Endothelial cell of umbilical vein (primary cell): ENCODE results near the gene TTC36. TPM values are rescaled to one million over a fixed set of nuclear protein-coding genes. Genes with fewer than 3 reads are reported as not detected.

Experiments
- BruUV-seq: library from RNA; stranded (reverse); fragments of 400-500 nt; replicated peaks from 2 replicates; lab custom pipeline; 2021; lab: Mats Ljungman, UMichigan
- CTCF ChIA-PET: fragments of 300-600, 350-600 bp; sonication (Branson Sonifier 250); formaldehyde crosslinking; loops from one replicate; lab custom pipeline; 2021; ENCODE audit warnings: antibody characterized with exemption, inconsistent platforms; lab: Charles Lee
- POLR2A ChIA-PET: fragments of 300-600, 350-600 bp; sonication (Branson Sonifier 250); formaldehyde crosslinking; loops from one replicate; lab custom pipeline; 2021; ENCODE audit warnings: antibody characterized with exemption, inconsistent platforms; lab: Charles Lee
- DNase-seq: peaks from one replicate; pipeline ENCODE4 v3.0.0-alpha.2; 2011; ENCODE audit warnings: low read depth, low spot score
- FAIRE-seq: peaks from 2 replicates; lab custom pipeline; 2011; peaks lifted over from hg19 to GRCh38; lab: Jason Lieb, UNC
- H2AFZ ChIP-seq: 2 replicates; pipeline ENCODE4 v1.6.0; 2012; ENCODE audit warnings: low read depth, low read length, control low read depth, inconsistent platforms
- H3K27ac ChIP-seq: 2 replicates; pipeline ENCODE4 v1.5.1; 2011; ENCODE audit warnings: low read depth, mild to moderate bottlenecking, control low read depth, low read length, moderate library complexity; ENCODE audit not compliant: insufficient read depth
- H3K27me3 ChIP-seq, 2 experiments: 2 replicates each; pipeline versions ENCODE4 v1.6.0 to v1.6.1; 2011; ENCODE audit warnings: low read length in 2 of 2, mixed read lengths in 1 of 2; ENCODE audit not compliant: control insufficient read depth in 2 of 2, insufficient read depth in 2 of 2
- H3K36me3 ChIP-seq, 2 experiments: 2 replicates in 1 of 2; 3 replicates in 1 of 2; pipeline ENCODE4 v1.5.1; 2011; ENCODE audit warnings: low read length in 2 of 2, mild to moderate bottlenecking in 1 of 2, moderate library complexity in 1 of 2; ENCODE audit not compliant: control insufficient read depth in 2 of 2, insufficient read depth in 2 of 2; ENCODE audit errors: extremely low read depth in 1 of 2
- H3K4me1 ChIP-seq: 3 replicates; pipeline ENCODE4 v1.5.1; 2011; ENCODE audit warnings: mild to moderate bottlenecking, low read length; ENCODE audit not compliant: control insufficient read depth, insufficient read depth; ENCODE audit errors: extremely low read depth
- H3K4me2 ChIP-seq: 2 replicates; pipeline ENCODE4 v1.6.1; 2011; ENCODE audit warnings: low read length, control low read depth, mixed read lengths; ENCODE audit not compliant: insufficient read depth
- H3K4me3 ChIP-seq, 3 experiments: fragments of 200-600 bp in 1 of 3; sonication (generic), shearing (Covaris generic) in 1 of 3; replicated peaks in 1 of 3; 2 replicates each; pipeline ENCODE4 v1.5.1; 2011 to 2016; ENCODE audit warnings: control low read depth in 3 of 3, low read length in 3 of 3, mild to moderate bottlenecking in 2 of 3, inconsistent platforms in 1 of 3, low read depth in 1 of 3, moderate library complexity in 1 of 3; ENCODE audit not compliant: insufficient read depth in 1 of 3
- H3K79me2 ChIP-seq: 2 replicates; pipeline ENCODE4 v1.6.0; 2012; ENCODE audit warnings: low read length, inconsistent platforms; ENCODE audit not compliant: control insufficient read depth, insufficient read depth
- H3K9ac ChIP-seq: replicated peaks from 2 replicates; pipeline ENCODE3; 2011; ENCODE audit warnings: low read length, control low read depth; ENCODE audit not compliant: insufficient read depth; ENCODE audit errors: extremely low read depth
- H3K9me1 ChIP-seq: replicated peaks from 3 replicates; pipeline ENCODE4 v1.6.0; 2011; ENCODE audit warnings: mild to moderate bottlenecking, low read length; ENCODE audit not compliant: control insufficient read depth, insufficient read depth; ENCODE audit errors: extremely low read depth
- H3K9me3 ChIP-seq: replicated peaks from 2 replicates; pipeline ENCODE4 v1.5.1; 2012; ENCODE audit warnings: low read length, inconsistent platforms; ENCODE audit not compliant: control insufficient read depth, insufficient read depth
- H4K20me1 ChIP-seq: replicated peaks from 2 replicates; pipeline ENCODE3; 2011; ENCODE audit warnings: mild to moderate bottlenecking, low read length; ENCODE audit not compliant: control insufficient read depth, insufficient read depth; ENCODE audit errors: extremely low read depth
- CTCF ChIP-seq, 2 donors: IDR thresholded peaks; 1 replicate in 1 of 2; 2 replicates in 1 of 2; pipeline ENCODE4 v1.5.1; 2011; ENCODE audit warnings: low read length in 2 of 2, mild to moderate bottlenecking in 2 of 2, moderate library complexity in 2 of 2, control low read depth in 1 of 2, inconsistent platforms in 1 of 2, low read depth in 1 of 2; ENCODE audit not compliant: insufficient read depth in 1 of 2; ENCODE audit errors: extremely low read depth in 1 of 2
- EZH2 ChIP-seq: IDR thresholded peaks from 2 replicates; pipeline ENCODE4 v1.6.1; 2012; ENCODE audit warnings: borderline replicate concordance, low read depth, mild to moderate bottlenecking, moderate library complexity, low read length, inconsistent platforms; ENCODE audit not compliant: severe bottlenecking
- FOS ChIP-seq: IDR thresholded peaks from 2 replicates; pipeline ENCODE4 v1.6.1; 2011; ENCODE audit warnings: mild to moderate bottlenecking, low read length, moderate library complexity, borderline replicate concordance; ENCODE audit not compliant: insufficient read depth
- GATA2 ChIP-seq: IDR thresholded peaks from 2 replicates; pipeline ENCODE4 v1.7.0; 2011; ENCODE audit warnings: low read depth, mild to moderate bottlenecking, moderate library complexity, mixed read lengths, low read length; ENCODE audit not compliant: insufficient read length, insufficient read depth
- JUN ChIP-seq: IDR thresholded peaks from 2 replicates; pipeline ENCODE4 v1.6.1; 2011; ENCODE audit warnings: borderline replicate concordance, low read depth; ENCODE audit not compliant: insufficient read length, insufficient read depth
- MAX ChIP-seq: IDR thresholded peaks from 2 replicates; pipeline ENCODE4 v1.6.1; 2011; ENCODE audit not compliant: insufficient read depth, insufficient read length
- MYC ChIP-seq: IDR thresholded peaks from one replicate; pipeline ENCODE4 v1.6.1; 2011; ENCODE audit warnings: mild to moderate bottlenecking, low read depth, low read length
- POLR2A ChIP-seq: IDR thresholded peaks from 2 replicates; pipeline ENCODE4 v1.6.1; 2012; ENCODE audit warnings: low read depth, mild to moderate bottlenecking, control low read depth, low read length
- POLR2AphosphoS5 ChIP-seq: IDR thresholded peaks from 2 replicates; pipeline ENCODE4 v1.6.1; 2012; ENCODE audit warnings: low read depth, mild to moderate bottlenecking, control low read depth, low read length, moderate library complexity; ENCODE audit not compliant: insufficient read depth
- dilution Hi-C: fragments of 300-500 bp; cut with MboI; formaldehyde crosslinking; loops from one replicate; pipeline ENCODE4 v1.15.0; 2019; ENCODE audit warnings: low sequenced_read_pairs; ENCODE audit not compliant: extremely low pct_ligation_motif_present
- intact Hi-C: fragments of 100-400 bp; cut with micrococcal nuclease; formaldehyde crosslinking; loops from one replicate; pipeline ENCODE4 v1.10.0; 2022
- polyA plus RNA-seq, 4 experiments: library from polyadenylated mRNA; depleted of rRNA in 3 of 4; stranded (reverse) in 3 of 4; unstranded in 1 of 4; fragments of >200 nt; gene quantifications; 2 replicates each; pipeline versions ENCODE4 v1.2.1 to v1.2.3, GENCODE V29; 2011 to 2012; ENCODE audit warnings: missing spikeins in 1 of 4
- total RNA-seq: library from RNA; stranded (reverse); gene quantifications from 2 replicates; pipeline ENCODE4 v1.2.3, GENCODE V29; 2021

TTC36 gene
- total and polyA plus RNA-seq, 2 donors (not counting 3 experiments of a cell fraction or from before 2014, with no cell fraction given): 0.60 TPM; not detected in 1

- DNase-seq (peak; percentile 74), FAIRE-seq (no peak)
- CTCF ChIA-PET: interaction anchor here (0.6 to 1.7 kb wide), 3 partner anchors 23 to 472 kb away, joined by 3 to 7 read pairs (median 4); partner anchors contain the start of gene PHLDB1
Measured at GRCh38 chr11:118572061-118572980, 45.0 kb downstream of the TTC36 start, which contains the start of gene ARCN1. Gene ARCN1, plus strand, starts transcription at chr11:118572409. Its CDS starts 139 bp downstream, at chr11:118572548.

More at GRCh38 chr11:118572061-118572980, 45.0 kb downstream of the TTC36 start, which contains the start of gene ARCN1:
- Histone ChIP-seq H3K9me3 (no peaks in the 10 kb centered on the region), H3K27ac (peak within 1 kb of the TSS; percentile 87), H3K27me3 (no peaks in the 10 kb centered on the region), H3K4me3 (peak within 1 kb of the TSS; percentile 59 to 99 (median 90)), H3K36me3 (peaks cover 0 to 1% of the 10 kb centered on the region in 2 experiments), H4K20me1 (peaks cover 3% of the 10 kb centered on the region), H3K9ac (peak within 1 kb of the TSS; percentile 99), H2AFZ (peak within 1 kb of the TSS; percentile 77), H3K79me2 (peaks cover 50% of the 10 kb centered on the region), H3K4me2 (peak within 1 kb of the TSS; percentile 96), H3K4me1 (peaks cover 19% of the 10 kb centered on the region), H3K9me1 (no peaks in the 10 kb centered on the region)
- intact Hi-C loops (loop anchor here (1.0 to 2.0 kb wide), 2 partner anchors 40 to 172 kb away; partner anchors contain the start of gene ATP5MG), dilution Hi-C loops (no loop called here)
- BruUV-seq: no TSS peak
- TF ChIP-seq GATA2: no peak
- peak; percentile 95 for TF ChIP-seq POLR2AphosphoS5
- no peak for TF ChIP-seq MYC
- TF ChIP-seq MAX: no peak
- TF ChIP-seq FOS: no peak
- TF ChIP-seq JUN: no peak
- TF ChIP-seq CTCF (IDR thresholded peaks at IDR 0.05; ENCODE audit: extremely low read depth in 1 of 2, insufficient read depth in 1 of 2, low read depth in 1 of 2, low read length in 2 of 2): no peak
- TF ChIP-seq EZH2: no peak
- peak; percentile 92 for TF ChIP-seq POLR2A
- POLR2A ChIA-PET: interaction anchor here (0.9 kb wide), 1 partner anchor 50 kb away, joined by 4 read pairs; no protein-coding TSS in a partner anchor
